H1 (cell line): ENCODE measurements around the gene FUBP3. TPM values are rescaled to one million over a fixed set of nuclear protein-coding genes. Genes with fewer than 3 reads are reported as not detected.

ENCODE experiments used
- CTCF ChIA-PET: fragments of 300-600 bp; sonication (Branson Sonifier 250); formaldehyde crosslinking; loops from one replicate; lab custom pipeline; 2021; ENCODE audit not compliant: partially characterized antibody; lab: Charles Lee
- POLR2A ChIA-PET: fragments of 300-600 bp; sonication (Branson Sonifier 250); formaldehyde crosslinking; loops from one replicate; lab custom pipeline; 2021; ENCODE audit warnings: inconsistent platforms; ENCODE audit not compliant: partially characterized antibody; lab: Charles Lee
- DNase-seq, 2 experiments: peaks; one replicate each; pipeline versions ENCODE4 v3.0.0 to v3.0.0-alpha.2; 2010 to 2022; ENCODE audit warnings: low spot score in 2 of 2, low read depth in 1 of 2, mixed read lengths in 1 of 2
- FAIRE-seq: peaks from 2 replicates; lab custom pipeline; 2011; peaks lifted over from hg19 to GRCh38; lab: Jason Lieb, UNC
- H2AFZ ChIP-seq: 2 replicates; pipeline ENCODE4 v1.8.1; 2012; ENCODE audit warnings: low read length, inconsistent platforms
- H2AK5ac ChIP-seq: 2 replicates; pipeline ENCODE4 v1.6.1; 2013; ENCODE audit warnings: low read depth, low read length
- H2BK120ac ChIP-seq: replicated peaks from 2 replicates; pipeline ENCODE3; 2013; ENCODE audit warnings: low read depth, low read length, inconsistent platforms
- H2BK12ac ChIP-seq: 2 replicates; pipeline ENCODE4 v1.6.1; 2013; ENCODE audit warnings: low read depth, low read length
- H2BK15ac ChIP-seq: 2 replicates; pipeline ENCODE4 v1.6.1; 2013; ENCODE audit warnings: low read length
- H2BK20ac ChIP-seq: 2 replicates; pipeline ENCODE4 v1.6.1; 2013; ENCODE audit warnings: low read length
- H2BK5ac ChIP-seq: 2 replicates; pipeline ENCODE4 v1.6.1; 2013; ENCODE audit warnings: low read depth, low read length
- H3K14ac ChIP-seq: 2 replicates; pipeline ENCODE4 v1.6.1; 2013; ENCODE audit warnings: inconsistent platforms; ENCODE audit not compliant: insufficient read length
- H3K18ac ChIP-seq: 2 replicates; pipeline ENCODE4 v1.6.1; 2013; ENCODE audit warnings: low read length; ENCODE audit errors: extremely low read depth
- H3K23ac ChIP-seq: 2 replicates; pipeline ENCODE4 v1.6.1; 2013; ENCODE audit warnings: inconsistent platforms; ENCODE audit not compliant: insufficient read length
- H3K23me2 ChIP-seq: 2 replicates; pipeline ENCODE4 v1.6.1; 2013; ENCODE audit warnings: low read depth, low read length
- H3K27ac ChIP-seq: 2 replicates; pipeline ENCODE4 v1.6.1; 2011; ENCODE audit warnings: low read depth, low read length, inconsistent platforms
- H3K27me3 ChIP-seq, 4 experiments: replicated peaks in 1 of 4; 1 replicate in 1 of 4; 2 replicates in 3 of 4; pipeline versions ENCODE4 v1.6.1 to v1.8.1; 2011 to 2013; ENCODE audit warnings: low read length in 3 of 4, mild to moderate bottlenecking in 3 of 4, inconsistent platforms in 2 of 4, mixed read lengths in 2 of 4, moderate library complexity in 1 of 4; ENCODE audit not compliant: control insufficient read depth in 3 of 4, insufficient read depth in 3 of 4; ENCODE audit errors: extremely low read depth in 1 of 4
- H3K36me3 ChIP-seq, 4 experiments: 2 replicates each; pipeline versions ENCODE4 v1.6.1 to v1.8.1; 2011 to 2013; ENCODE audit warnings: mild to moderate bottlenecking in 4 of 4, low read length in 3 of 4, moderate library complexity in 2 of 4, control low read depth in 1 of 4, inconsistent platforms in 1 of 4; ENCODE audit not compliant: insufficient read depth in 4 of 4, control insufficient read depth in 2 of 4
- H3K4ac ChIP-seq: replicated peaks from 2 replicates; pipeline ENCODE3; 2013; ENCODE audit warnings: low read length, low read depth, mixed read lengths, inconsistent platforms; ENCODE audit not compliant: insufficient read length
- H3K4me1 ChIP-seq, 4 experiments: replicated peaks in 1 of 4; 1 replicate in 1 of 4; 2 replicates in 3 of 4; pipeline versions ENCODE4 v1.6.1 to v1.8.1; 2011 to 2013; ENCODE audit warnings: low read length in 3 of 4, inconsistent platforms in 2 of 4, mixed read lengths in 1 of 4; ENCODE audit not compliant: insufficient read depth in 4 of 4, control insufficient read depth in 3 of 4
- H3K4me2 ChIP-seq, 2 experiments: 2 replicates each; pipeline versions ENCODE4 v1.6.1 to v1.8.1; 2011 to 2013; ENCODE audit warnings: low read depth in 2 of 2, low read length in 2 of 2, control low read depth in 1 of 2, inconsistent platforms in 1 of 2, mild to moderate bottlenecking in 1 of 2; ENCODE audit not compliant: insufficient read depth in 1 of 2
- H3K4me3 ChIP-seq, 4 experiments: fragments of 200-600, 300-600 bp in 1 of 4; sonication (generic), shearing (Covaris generic), sonication (Bioruptor Twin) in 1 of 4; 2 replicates each; pipeline versions ENCODE4 v1.5.1 to v1.8.1; 2011 to 2016; ENCODE audit warnings: low read length in 4 of 4, low read depth in 3 of 4, control low read depth in 2 of 4, inconsistent platforms in 2 of 4, mild to moderate bottlenecking in 2 of 4, mixed read lengths in 1 of 4, moderate library complexity in 1 of 4; ENCODE audit not compliant: insufficient read depth in 2 of 4; ENCODE audit errors: extremely low read depth in 1 of 4
- H3K56ac ChIP-seq: replicated peaks from 2 replicates; pipeline ENCODE3; 2013; ENCODE audit warnings: low read depth, mild to moderate bottlenecking, mixed read lengths, low read length, inconsistent platforms; ENCODE audit not compliant: insufficient read length
- H3K79me1 ChIP-seq: 2 replicates; pipeline ENCODE4 v1.6.1; 2013; ENCODE audit warnings: low read depth, low read length, control low read depth
- H3K79me2 ChIP-seq, 2 experiments: 2 replicates each; pipeline versions ENCODE4 v1.6.1 to v1.8.1; 2012 to 2013; ENCODE audit warnings: low read length in 2 of 2, mild to moderate bottlenecking in 2 of 2, inconsistent platforms in 1 of 2; ENCODE audit not compliant: insufficient read depth in 2 of 2, control insufficient read depth in 1 of 2
- H3K9ac ChIP-seq, 4 experiments: replicated peaks in 1 of 4; 1 replicate in 1 of 4; 2 replicates in 3 of 4; pipeline versions ENCODE4 v1.6.1 to v1.8.1; 2011 to 2013; ENCODE audit warnings: low read depth in 3 of 4, low read length in 3 of 4, control low read depth in 2 of 4, mild to moderate bottlenecking in 2 of 4, moderate library complexity in 2 of 4, inconsistent platforms in 1 of 4; ENCODE audit errors: extremely low read depth in 1 of 4
- H3K9me3 ChIP-seq, 2 experiments: 2 replicates each; pipeline versions ENCODE4 v1.6.1 to v1.8.1; 2012 to 2013; ENCODE audit warnings: mild to moderate bottlenecking in 2 of 2, moderate library complexity in 2 of 2, control low read depth in 1 of 2, inconsistent platforms in 1 of 2, low read depth in 1 of 2, low read length in 1 of 2, mixed read lengths in 1 of 2; ENCODE audit not compliant: insufficient read depth in 2 of 2
- H4K20me1 ChIP-seq, 2 experiments: replicated peaks in 1 of 2; 2 replicates each; pipeline versions ENCODE3 to v1.8.1; 2011 to 2013; ENCODE audit warnings: inconsistent platforms in 2 of 2, low read length in 2 of 2, mild to moderate bottlenecking in 1 of 2; ENCODE audit not compliant: insufficient read depth in 2 of 2, control insufficient read depth in 1 of 2
- H4K5ac ChIP-seq: 2 replicates; pipeline ENCODE4 v1.6.1; 2013; ENCODE audit warnings: low read length, low read depth, mixed read lengths, inconsistent platforms; ENCODE audit not compliant: insufficient read length
- H4K8ac ChIP-seq: 2 replicates; pipeline ENCODE4 v1.8.0; 2013; ENCODE audit warnings: mild to moderate bottlenecking, moderate library complexity, low read length, inconsistent platforms; ENCODE audit not compliant: insufficient read depth; ENCODE audit errors: extremely low read depth
- H4K91ac ChIP-seq: replicated peaks from 2 replicates; pipeline ENCODE3; 2013; ENCODE audit warnings: low read length, mixed read lengths, inconsistent platforms; ENCODE audit not compliant: insufficient read length
- ASH2L ChIP-seq: fragments of 200-600, 300-600 bp; sonication (generic); IDR thresholded peaks from one replicate; pipeline ENCODE4 v1.7.1; 2017; ENCODE audit warnings: low read length
- BACH1 ChIP-seq: IDR thresholded peaks from 2 replicates; pipeline ENCODE4 v1.6.1; 2012; ENCODE audit warnings: low read length, improper control_type of control experiment
- BCL11A ChIP-seq, 2 experiments: IDR thresholded peaks; one replicate each; pipeline ENCODE4 v1.6.1; 2011; ENCODE audit warnings: low read depth in 2 of 2, low read length in 2 of 2, mild to moderate bottlenecking in 2 of 2
- BRCA1 ChIP-seq: IDR thresholded peaks from 2 replicates; pipeline ENCODE4 v1.6.1; 2012; ENCODE audit warnings: low read depth, low read length, improper control_type of control experiment
- CREB1 ChIP-seq: IDR thresholded peaks from 2 replicates; pipeline ENCODE4 v1.6.1; 2012; ENCODE audit warnings: inconsistent platforms
- EZH2 ChIP-seq: fragments of 200-600 bp; sonication (generic); IDR thresholded peaks from 2 replicates; pipeline ENCODE4 v1.7.1; 2012; ENCODE audit warnings: low read depth, mild to moderate bottlenecking, moderate library complexity, low read length, inconsistent platforms; ENCODE audit not compliant: severe bottlenecking
- HDAC6 ChIP-seq: IDR thresholded peaks from one replicate; pipeline ENCODE4 v1.7.1; 2012; ENCODE audit warnings: low read depth, mild to moderate bottlenecking, inconsistent platforms, low read length, moderate library complexity
- NANOG ChIP-seq: IDR thresholded peaks from 2 replicates; pipeline ENCODE4 v1.6.1; 2011; ENCODE audit warnings: low read length, low read depth, mild to moderate bottlenecking, inconsistent platforms; ENCODE audit not compliant: insufficient read depth, poor library complexity, severe bottlenecking
- RXRA ChIP-seq: IDR thresholded peaks from 2 replicates; pipeline ENCODE4 v1.6.1; 2011; ENCODE audit warnings: low read depth, mild to moderate bottlenecking, low read length, moderate library complexity; ENCODE audit not compliant: insufficient read depth
- SP2 ChIP-seq: IDR thresholded peaks from 2 replicates; pipeline ENCODE4 v1.6.1; 2012; ENCODE audit warnings: mild to moderate bottlenecking, low read length, inconsistent platforms
- TBP ChIP-seq: IDR thresholded peaks from 2 replicates; pipeline ENCODE4 v1.6.1; 2011; ENCODE audit warnings: low read depth, low read length, improper control_type of control experiment
- WGBS, 2 experiments: shearing (Covaris generic) in 1 of 2; methylation state at CpG; one replicate each; pipeline versions ENCODE4 v1.1.6 to v1.1.7; 2013 to 2015; ENCODE audit warnings: low lambda C conversion rate in 2 of 2, mixed read lengths in 2 of 2, inconsistent platforms in 1 of 2, low coverage in 1 of 2, missing lambda C conversion rate in 1 of 2; ENCODE audit not compliant: insufficient replicate concordance in 2 of 2, insufficient coverage in 1 of 2, insufficient read length in 1 of 2; ENCODE audit errors: extremely low coverage in 1 of 2, missing lambda C conversion rate in 1 of 2; 5-methylcytosine and 5-hydroxymethylcytosine counted together
- polyA plus RNA-seq, 7 experiments: library from polyadenylated mRNA; depleted of rRNA in 3 of 7; stranded (reverse) in 5 of 7; unstranded in 2 of 7; fragments of >200 nt in 5 of 7; fragments of 200-250 nt in 2 of 7; gene quantifications; 1 replicate in 5 of 7; 2 replicates in 1 of 7; 4 replicates in 1 of 7; pipeline versions ENCODE4 v1.2.1 to v1.2.3, GENCODE V29; 2011 to 2013; ENCODE audit warnings: missing spikeins in 2 of 7, mixed read lengths in 2 of 7
- total RNA-seq: library from RNA; stranded (reverse); fragmentation: NEBNext Ultra II Directional; extraction: Animal tissue kit (Norgen Biotek cat#: 25700); gene quantifications from 2 replicates; pipeline ENCODE4 v1.2.1, GENCODE V29; 2021

FUBP3 gene
- total and polyA plus RNA-seq, 2 of the 8 experiments (the other 6 are each of a cell fraction or from before 2014, with no cell fraction given): 23.7 to 76.4 TPM

GRCh38 chr9:130665431-130666392, 86.3 kb downstream of the FUBP3 start:
- Histone ChIP-seq H4K5ac (no peak overlapping the region), H4K20me1 (peaks cover 9 to 19% of the 10 kb centered on the region in 2 experiments), H2BK15ac (no peak overlapping the region), H3K9me3 (no peaks in the 10 kb centered on the region), H3K79me2 (no peaks in the 10 kb centered on the region), H3K18ac (peak overlapping the region; percentile 48; the same call in 1 of the 2 replicates), H3K27ac (no peak overlapping the region), H3K56ac (no peak overlapping the region), H3K23me2 (peaks cover 10% of the 10 kb centered on the region; the same call in 1 of the 2 replicates), H3K4me2 (peak overlapping the region; percentile 62), H3K23ac (no peak overlapping the region), H3K36me3 (peaks cover 0 to 4% (median 0%) of the 10 kb centered on the region in 4 experiments; a peak in 1 of 8 replicates), H3K4me3 (peak overlapping the region; percentile 6 to 58 (median 28); a peak in 6 of 8 replicates), H2AK5ac (no peak overlapping the region; the same call in 1 of the 2 replicates), H3K14ac (no peak overlapping the region), H3K4ac (no peak overlapping the region), H2BK5ac (no peak overlapping the region), H3K79me1 (no peaks in the 10 kb centered on the region), H2BK120ac (no peak overlapping the region), H4K8ac (peak overlapping the region; percentile 57; the same call in 1 of the 2 replicates), H2BK20ac (0 out of 2 replicates have a peak overlapping the region, but pooled peaks have one; percentile 72), H3K9ac (no peak overlapping the region), H3K27me3 (peaks cover 79 to 90% (median 89%) of the 10 kb centered on the region in 4 experiments), H2BK12ac (0 out of 2 replicates have a peak overlapping the region, but pooled peaks have one; percentile 68), H3K4me1 (peaks cover 4 to 43% (median 28%) of the 10 kb centered on the region in 4 experiments), H2AFZ (no peak overlapping the region), H4K91ac (no peak overlapping the region)
- DNase-seq (peak in 1 of 2 experiments; percentile 71), FAIRE-seq (no peak)
- CTCF ChIA-PET: interaction anchor here (0.5 to 6.0 kb wide), 7 partner anchors 15 to 901 kb away, joined by 3 to 53 read pairs (median 4); no protein-coding TSS in a partner anchor
- WGBS, 2 experiments: 4% methylated on average over 61 of the region's 61 CpGs; no CpG with 5 or more reads in 1 of the 2 experiments
- POLR2A ChIA-PET: interaction anchor here (1.0 to 2.6 kb wide), 5 partner anchors 10 to 178 kb away, joined by 3 to 9 read pairs (median 4); no protein-coding TSS in a partner anchor
- no peak for TF ChIP-seq HDAC6
- TF ChIP-seq RXRA: no peak
- TF ChIP-seq NANOG: no peak
- TF ChIP-seq TBP: no peak
- no peak for TF ChIP-seq BRCA1
- no peak for TF ChIP-seq BACH1
- TF ChIP-seq CREB1: 0 out of 2 replicates have a peak, but pooled peaks have one; percentile 27
- no peak for TF ChIP-seq ASH2L
- TF ChIP-seq EZH2: peak; percentile 99
- TF ChIP-seq BCL11A (IDR thresholded peaks at IDR 0.05; ENCODE audit: low read depth in 2 of 2, low read length in 2 of 2): no peak
- no peak for TF ChIP-seq SP2
